ENCODE data around the gene PRPF6.
A peak's percentile ranks its signal among the peaks of the same experiment; 100 is the strongest.
"Not testable (repeated sequence)": the region's sequence is repeated elsewhere in the genome, so short reads cannot be mapped to it uniquely, and the experiment has no call there.

Gene PRPF6

GRCh38 chr20:63960654-63961621 lies 20.0 kb upstream of the PRPF6 start:
- DNase-seq (ENCODE audit: low spot score) = not testable (repeated sequence)

GRCh38 chr20:63961664-63962425 lies 19.1 kb upstream of the PRPF6 start:
- DNase-seq (ENCODE audit: low spot score) = no peak

- no peak for DNase-seq (ENCODE audit: low spot score)
These were observed 18.2 kb upstream of the PRPF6 start for GRCh38 chr20:63962426-63963347.

- DNase-seq (ENCODE audit: low spot score) = no peak
These were observed 17.6 kb upstream of the PRPF6 start for GRCh38 chr20:63963348-63963741.

- DNase-seq (ENCODE audit: low spot score) = no peak
These were observed 17.1 kb upstream of the PRPF6 start for GRCh38 chr20:63963784-63964301.

GRCh38 chr20:63964412-63964811 lies 16.5 kb upstream of the PRPF6 start:
- DNase-seq (ENCODE audit: low spot score) = no peak

- DNase-seq (ENCODE audit: low spot score) = no peak
These were observed 14.6 kb upstream of the PRPF6 start for GRCh38 chr20:63966172-63966943.

GRCh38 chr20:63966944-63967322 lies 14.0 kb upstream of the PRPF6 start:
- DNase-seq (ENCODE audit: low spot score) = no peak

GRCh38 chr20:63967330-63968135 lies 13.4 kb upstream of the PRPF6 start:
- DNase-seq (ENCODE audit: low spot score) = no peak

GRCh38 chr20:63968136-63968927 lies 12.6 kb upstream of the PRPF6 start:
- no peak for DNase-seq (ENCODE audit: low spot score)

- no peak for DNase-seq (ENCODE audit: low spot score)
These were observed 11.8 kb upstream of the PRPF6 start for GRCh38 chr20:63968928-63969760.

- DNase-seq (ENCODE audit: low spot score) = peak; percentile 36
These were observed 10.9 kb upstream of the PRPF6 start, which contains the start of gene ZNF512B for GRCh38 chr20:63969838-63970713. TSS of gene ZNF512B (minus strand) at chr20:63969930. CDS start at chr20:63967950, 1,980 bp downstream.

GRCh38 chr20:63970714-63971431 lies 10.1 kb upstream of the PRPF6 start:
- DNase-seq (ENCODE audit: low spot score) = no peak

GRCh38 chr20:63971960-63972311 lies 9.0 kb upstream of the PRPF6 start:
- DNase-seq (ENCODE audit: low spot score) = not testable (repeated sequence)

- DNase-seq (ENCODE audit: low spot score) = peak; percentile 87
These were observed 8.4 kb upstream of the PRPF6 start for GRCh38 chr20:63972312-63973159.

GRCh38 chr20:63973160-63973479 lies 7.8 kb upstream of the PRPF6 start:
- no peak for DNase-seq (ENCODE audit: low spot score)
